Measurements from ENCODE around the gene RUNX1.

- TF ChIP-seq, protein P1, sequence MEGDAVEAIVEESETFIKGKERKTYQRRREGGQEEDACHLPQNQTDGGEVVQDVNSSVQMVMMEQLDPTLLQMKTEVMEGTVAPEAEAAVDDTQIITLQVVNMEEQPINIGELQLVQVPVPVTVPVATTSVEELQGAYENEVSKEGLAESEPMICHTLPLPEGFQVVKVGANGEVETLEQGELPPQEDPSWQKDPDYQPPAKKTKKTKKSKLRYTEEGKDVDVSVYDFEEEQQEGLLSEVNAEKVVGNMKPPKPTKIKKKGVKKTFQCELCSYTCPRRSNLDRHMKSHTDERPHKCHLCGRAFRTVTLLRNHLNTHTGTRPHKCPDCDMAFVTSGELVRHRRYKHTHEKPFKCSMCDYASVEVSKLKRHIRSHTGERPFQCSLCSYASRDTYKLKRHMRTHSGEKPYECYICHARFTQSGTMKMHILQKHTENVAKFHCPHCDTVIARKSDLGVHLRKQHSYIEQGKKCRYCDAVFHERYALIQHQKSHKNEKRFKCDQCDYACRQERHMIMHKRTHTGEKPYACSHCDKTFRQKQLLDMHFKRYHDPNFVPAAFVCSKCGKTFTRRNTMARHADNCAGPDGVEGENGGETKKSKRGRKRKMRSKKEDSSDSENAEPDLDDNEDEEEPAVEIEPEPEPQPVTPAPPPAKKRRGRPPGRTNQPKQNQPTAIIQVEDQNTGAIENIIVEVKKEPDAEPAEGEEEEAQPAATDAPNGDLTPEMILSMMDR (conservative IDR thresholded peaks at IDR 0.05; ENCODE audit: low read depth, low read length) = no peak
- TF ChIP-seq EZH2phosphoT487 (IDR thresholded peaks at IDR 0.05; ENCODE audit: borderline replicate concordance, low read length) = no peak
These were observed 22.2 kb downstream of the RUNX1 start for GRCh38 chr21:35026617-35027562.
